Non-pigmented ciliary epithelial cell (primary cell): Measurements from ENCODE around the gene CNTNAP4.

ENCODE experiments used
- DNase-seq: peaks from one replicate; pipeline ENCODE4 v3.0.0-alpha.2; 2010; ENCODE audit warnings: low read depth

CNTNAP4 gene

GRCh38 chr16:76583945-76584344 is 306.7 kb downstream of the CNTNAP4 start:
- no peak for DNase-seq

GRCh38 chr16:76598498-76598897 is 321.3 kb downstream of the CNTNAP4 start:
- no peak for DNase-seq

GRCh38 chr16:76607317-76607716 is 330.1 kb downstream of the CNTNAP4 start:
- DNase-seq = no peak
